Gastrocnemius medialis (tissue), 4 donors: Measurements from ENCODE around the gene TLR9.

Experiments
- CTCF ChIP-seq, 5 experiments: fragments of 450-650 bp in 3 of 5; fragments of 200-600 bp in 2 of 5; sonication (generic) in 2 of 5; IDR thresholded peaks in 4 of 5; conservative IDR thresholded peaks in 1 of 5; 1 replicate in 4 of 5; 2 replicates in 1 of 5; pipeline ENCODE4 v1.5.1; 2016 to 2019; ENCODE audit warnings: antibody characterized with exemption in 5 of 5, mild to moderate bottlenecking in 3 of 5, moderate library complexity in 3 of 5
- POLR2A ChIP-seq, 2 donors: fragments of 450-650 bp; IDR thresholded peaks; one replicate each; pipeline ENCODE4 v1.6.1; 2017; ENCODE audit warnings: antibody characterized with exemption in 2 of 2, mild to moderate bottlenecking in 2 of 2, moderate library complexity in 2 of 2

GRCh38 chr3:52210550-52211046 lies 14.8 kb downstream of the TLR9 start:
- no peak for TF ChIP-seq CTCF (IDR thresholded peaks at IDR 0.05 in 4 of 5, conservative IDR thresholded peaks at IDR 0.05 in 1 of 5)
- no peak for TF ChIP-seq POLR2A (IDR thresholded peaks at IDR 0.05)
